ENCODE data around the gene KDM4B. TPM values are rescaled to one million over a fixed set of nuclear protein-coding genes. Genes with fewer than 3 reads are reported as not detected.

The KDM4B gene
- polyA plus RNA-seq, 3 donors, result 6.4 to 22.7 (median 12.7) TPM

DNA sequence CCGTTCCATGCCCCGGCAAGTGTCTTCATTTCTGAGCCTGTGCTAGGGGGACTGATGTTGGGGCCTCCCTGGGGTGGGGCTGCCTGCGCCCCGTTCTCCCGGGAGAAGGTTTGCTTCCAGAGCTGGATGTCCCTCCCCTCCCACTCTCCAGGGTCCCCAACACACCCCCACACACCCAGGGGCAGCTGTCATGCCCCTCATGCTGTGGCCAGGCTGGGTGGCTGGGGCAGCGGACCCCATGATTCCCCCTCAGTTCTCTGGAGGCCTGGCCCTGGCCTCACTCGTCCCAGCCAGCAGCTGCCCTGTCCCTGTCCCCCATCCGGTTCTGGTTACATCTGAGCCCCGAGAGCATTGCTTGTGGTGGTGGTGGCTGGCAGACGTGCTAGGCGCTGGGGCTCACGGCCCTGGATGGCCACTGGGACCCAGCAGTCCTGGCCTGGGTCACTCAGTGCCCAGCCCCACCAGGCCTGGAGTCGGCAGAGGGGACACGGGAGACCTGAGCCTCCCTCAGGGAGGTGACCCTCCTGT lies 184.8 kb downstream of the KDM4B start:
- TF ChIP-seq, protein P1, sequence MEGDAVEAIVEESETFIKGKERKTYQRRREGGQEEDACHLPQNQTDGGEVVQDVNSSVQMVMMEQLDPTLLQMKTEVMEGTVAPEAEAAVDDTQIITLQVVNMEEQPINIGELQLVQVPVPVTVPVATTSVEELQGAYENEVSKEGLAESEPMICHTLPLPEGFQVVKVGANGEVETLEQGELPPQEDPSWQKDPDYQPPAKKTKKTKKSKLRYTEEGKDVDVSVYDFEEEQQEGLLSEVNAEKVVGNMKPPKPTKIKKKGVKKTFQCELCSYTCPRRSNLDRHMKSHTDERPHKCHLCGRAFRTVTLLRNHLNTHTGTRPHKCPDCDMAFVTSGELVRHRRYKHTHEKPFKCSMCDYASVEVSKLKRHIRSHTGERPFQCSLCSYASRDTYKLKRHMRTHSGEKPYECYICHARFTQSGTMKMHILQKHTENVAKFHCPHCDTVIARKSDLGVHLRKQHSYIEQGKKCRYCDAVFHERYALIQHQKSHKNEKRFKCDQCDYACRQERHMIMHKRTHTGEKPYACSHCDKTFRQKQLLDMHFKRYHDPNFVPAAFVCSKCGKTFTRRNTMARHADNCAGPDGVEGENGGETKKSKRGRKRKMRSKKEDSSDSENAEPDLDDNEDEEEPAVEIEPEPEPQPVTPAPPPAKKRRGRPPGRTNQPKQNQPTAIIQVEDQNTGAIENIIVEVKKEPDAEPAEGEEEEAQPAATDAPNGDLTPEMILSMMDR (IDR thresholded peaks at IDR 0.05), result no peak
- Histone ChIP-seq H3K27ac (ENCODE audit: low read depth in 1 of 2, low read length in 2 of 2) (no peak overlapping the region), H3K79me2 (ENCODE audit: insufficient read depth, low read length) (no peaks in the 10 kb centered on the region), H3K36me3 (replicated peaks in 1 of 2; ENCODE audit: control insufficient read depth in 1 of 2, insufficient read depth in 2 of 2, low read length in 2 of 2) (peaks cover 8 to 14% of the 10 kb centered on the region in 2 donors), H3K9ac (ENCODE audit: insufficient read depth, low read length, poor library complexity, severe bottlenecking) (no peak overlapping the region), H4K20me1 (ENCODE audit: insufficient read depth, low read length) (peaks cover 18% of the 10 kb centered on the region), H2AFZ (ENCODE audit: insufficient read depth, low read depth, low read length, poor library complexity, severe bottlenecking) (no peak overlapping the region), H3K4me3 (replicated peaks in 1 of 3; ENCODE audit: low read depth in 2 of 3, low read length in 3 of 3) (no peak overlapping the region), H3K4me2 (replicated peaks; ENCODE audit: extremely low read depth, low read length, poor library complexity, severe bottlenecking) (no peak overlapping the region), H3K4me1 (ENCODE audit: control insufficient read depth in 1 of 2, insufficient read depth in 2 of 2, low read length in 2 of 2) (no peaks in the 10 kb centered on the region), H3K9me3 (replicated peaks in 1 of 2; ENCODE audit: control insufficient read depth in 1 of 2, insufficient read depth in 1 of 2, low read length in 2 of 2) (peaks cover 7 to 12% of the 10 kb centered on the region in 2 donors), H3K27me3 (ENCODE audit: control insufficient read depth in 2 of 2, insufficient read depth in 2 of 2, low read length in 2 of 2) (no peaks in the 10 kb centered on the region)
- peak overlapping the region in 1 of 7 donors; percentile 41 for H3K27ac Mint-ChIP-seq
- H3K36me3 Mint-ChIP-seq, result peaks cover 11 to 13% of the 10 kb centered on the region in 2 donors
- peaks cover 3 to 23% (median 14%) of the 10 kb centered on the region in 7 donors for H3K9me3 Mint-ChIP-seq
- intact Hi-C loops (cut with micrococcal nuclease), result no loop called here
- DNase-seq, result no peak
- peaks cover 0 to 6% (median 6%) of the 10 kb centered on the region in 3 donors for H3K27me3 Mint-ChIP-seq (ENCODE audit: low read depth in 3 of 3)
- H3K4me1 Mint-ChIP-seq, result no peaks in the 10 kb centered on the region
- no peak overlapping the region for H3K4me3 Mint-ChIP-seq
- WGBS (ENCODE audit: insufficient coverage), result 95% methylated on average over 11 of the region's 14 CpGs

DNA sequence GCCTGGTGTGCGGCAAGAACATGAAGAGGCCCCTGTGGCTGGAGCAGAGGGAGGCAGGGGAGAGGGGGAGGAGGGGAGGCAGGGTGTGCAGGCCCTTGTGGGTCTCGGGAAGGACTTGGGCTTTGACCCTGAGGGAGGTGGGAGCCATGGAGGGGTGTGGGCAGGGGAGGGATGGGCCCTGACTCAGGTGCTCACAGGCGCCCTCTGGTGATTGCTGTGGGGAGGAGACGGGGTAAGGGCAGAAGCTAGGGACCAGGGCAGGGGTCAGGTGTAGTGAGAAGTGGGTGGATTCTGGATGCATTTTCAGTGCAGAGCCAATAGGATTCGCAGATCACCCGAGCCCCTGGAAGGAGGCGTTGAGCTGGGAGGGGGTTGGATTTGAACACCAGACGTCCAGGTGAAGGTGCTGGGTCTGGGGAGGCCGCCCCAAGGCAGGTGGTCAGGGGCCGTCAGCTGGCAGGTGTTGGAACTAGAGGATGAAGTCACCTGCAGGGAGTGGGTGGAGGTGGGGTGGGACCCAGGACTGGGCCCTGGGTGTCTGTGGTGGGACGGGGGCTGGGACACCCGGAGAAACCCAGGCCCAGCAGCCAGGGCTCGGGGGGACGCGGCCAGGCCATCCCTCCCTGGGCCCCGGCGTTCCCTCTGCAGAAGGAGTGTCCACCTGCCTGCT lies 185.4 kb downstream of the KDM4B start:
- Mint-ChIP-seq H3K36me3 (peaks cover 5 to 7% of the 10 kb centered on the region in 2 donors), H3K4me1 (no peaks in the 10 kb centered on the region), H3K9me3 (peaks cover 9 to 28% (median 20%) of the 10 kb centered on the region in 7 donors), H3K27me3 (ENCODE audit: low read depth in 3 of 3) (peaks cover 0 to 8% (median 6%) of the 10 kb centered on the region in 3 donors), H3K4me3 (no peak overlapping the region), H3K27ac (no peak overlapping the region)
- Histone ChIP-seq H3K9ac (ENCODE audit: insufficient read depth, low read length, poor library complexity, severe bottlenecking) (no peak overlapping the region), H3K27ac (ENCODE audit: low read depth in 1 of 2, low read length in 2 of 2) (no peak overlapping the region), H3K9me3 (replicated peaks in 1 of 2; ENCODE audit: control insufficient read depth in 1 of 2, insufficient read depth in 1 of 2, low read length in 2 of 2) (peaks cover 7 to 17% of the 10 kb centered on the region in 2 donors), H3K27me3 (ENCODE audit: control insufficient read depth in 2 of 2, insufficient read depth in 2 of 2, low read length in 2 of 2) (no peaks in the 10 kb centered on the region), H2AFZ (ENCODE audit: insufficient read depth, low read depth, low read length, poor library complexity, severe bottlenecking) (no peak overlapping the region), H3K4me1 (ENCODE audit: control insufficient read depth in 1 of 2, insufficient read depth in 2 of 2, low read length in 2 of 2) (no peaks in the 10 kb centered on the region), H3K4me3 (replicated peaks in 1 of 3; ENCODE audit: low read depth in 2 of 3, low read length in 3 of 3) (no peak overlapping the region), H4K20me1 (ENCODE audit: insufficient read depth, low read length) (peaks cover 18% of the 10 kb centered on the region), H3K4me2 (replicated peaks; ENCODE audit: extremely low read depth, low read length, poor library complexity, severe bottlenecking) (no peak overlapping the region), H3K79me2 (ENCODE audit: insufficient read depth, low read length) (no peaks in the 10 kb centered on the region), H3K36me3 (replicated peaks in 1 of 2; ENCODE audit: control insufficient read depth in 1 of 2, insufficient read depth in 2 of 2, low read length in 2 of 2) (peaks cover 4 to 8% of the 10 kb centered on the region in 2 donors)
- TF ChIP-seq, protein P1 (IDR thresholded peaks at IDR 0.05), result peak; percentile 48
- DNase-seq, result peak in 1 of 3 donors; percentile 20
- WGBS (ENCODE audit: insufficient coverage), result 84% methylated on average over 16 of the region's 17 CpGs
- intact Hi-C loops (cut with micrococcal nuclease), result no loop called here

Data from CD14-positive monocyte (primary cell).